BLaER1 treated with 17β-estradiol and CSF1 and Interleukin-3, amounts not matched to agents 10 nM and 100 nM (cell line): Measurements from ENCODE around the gene PDZK1.
"Not testable (repeated sequence)": the region's sequence is repeated elsewhere in the genome, so short reads cannot be mapped to it uniquely, and the experiment has no call there.

Source experiments
- H3K27ac ChIP-seq, 11 experiments: shearing (Covaris generic); formaldehyde crosslinking; 2 replicates each; pipeline ENCODE4 v1.8.1; 2022
- H3K27me3 ChIP-seq, 11 experiments: shearing (Covaris generic); formaldehyde crosslinking; 2 replicates each; pipeline ENCODE4 v1.8.1; 2022
- H3K36me3 ChIP-seq, 11 experiments: shearing (Covaris generic); formaldehyde crosslinking; 2 replicates each; pipeline ENCODE4 v1.8.1; 2022
- H3K4me1 ChIP-seq, 10 experiments: shearing (Covaris generic); formaldehyde crosslinking; 2 replicates each; pipeline ENCODE4 v1.8.1; 2022
- H3K4me2 ChIP-seq, 11 experiments: shearing (Covaris generic); formaldehyde crosslinking; 2 replicates each; pipeline ENCODE4 v1.8.1; 2022
- H3K4me3 ChIP-seq, 10 experiments: shearing (Covaris generic); formaldehyde crosslinking; 2 replicates each; pipeline ENCODE4 v1.8.1; 2022
- H3K9ac ChIP-seq, 11 experiments: shearing (Covaris generic); formaldehyde crosslinking; 2 replicates each; pipeline ENCODE4 v1.8.1; 2022
- H3K9me3 ChIP-seq, 11 experiments: shearing (Covaris generic); formaldehyde crosslinking; replicated peaks in 1 of 11; 2 replicates each; pipeline ENCODE4 v1.8.1; 2022
- H4K20me1 ChIP-seq, 11 experiments: shearing (Covaris generic); formaldehyde crosslinking; 2 replicates each; pipeline ENCODE4 v1.8.1; 2022
- Cebpa-rat ChIP-seq, 11 experiments: shearing (Covaris generic); IDR thresholded peaks; 2 replicates each; pipeline ENCODE4 v1.8.1; 2022

Gene PDZK1

DNA sequence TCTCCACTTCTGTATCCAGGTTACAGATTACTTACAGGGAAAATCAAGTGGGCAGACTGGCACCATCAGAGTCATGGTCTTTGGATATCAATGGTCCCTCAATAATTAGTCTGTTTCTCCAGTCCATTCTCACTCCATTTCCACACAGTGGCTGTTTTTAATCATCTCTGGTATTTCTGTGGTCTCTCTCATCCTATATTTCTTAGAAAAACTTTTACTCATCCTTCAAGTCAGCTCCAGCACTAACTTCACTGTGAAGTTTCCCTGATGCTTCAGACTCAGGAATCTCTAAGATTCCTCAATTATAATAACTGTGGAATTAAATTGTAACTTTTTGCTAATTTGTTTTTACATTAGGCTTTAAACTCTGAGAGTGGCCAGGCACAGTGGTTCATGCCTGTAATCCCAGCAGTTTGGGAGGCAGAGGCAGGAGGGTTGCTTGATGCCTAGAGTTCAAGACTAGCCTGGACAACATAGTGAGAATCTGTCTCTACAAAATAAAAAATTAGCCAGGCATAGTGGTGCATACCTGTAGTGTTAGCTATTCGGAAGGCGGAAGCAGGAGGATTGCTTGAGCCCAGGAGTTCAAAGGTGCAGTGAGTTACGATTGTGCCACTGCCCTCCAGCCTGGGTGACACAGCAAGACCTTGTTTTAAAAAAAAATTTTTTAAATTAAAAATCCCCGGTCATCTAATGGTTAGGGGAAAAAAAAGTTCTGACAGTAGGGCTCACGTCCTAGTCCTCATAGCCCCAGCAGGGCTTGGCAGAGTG is 22.7 kb upstream of the PDZK1 start:
- no peak overlapping the region for H3K4me2 ChIP-seq
- no peak overlapping the region for H3K9ac ChIP-seq
- H3K27me3 ChIP-seq = no peaks in the 10 kb centered on the region
- TF ChIP-seq Cebpa-rat (IDR thresholded peaks at IDR 0.05) = no peak
- peaks cover 0 to 15% (median 12%) of the 10 kb centered on the region in 10 experiments; a peak in 18 of 20 replicates for H3K4me1 ChIP-seq
- peaks cover 0 to 10% (median 0%) of the 10 kb centered on the region in 11 experiments; a peak in 3 of 22 replicates for H3K36me3 ChIP-seq
- no peaks in the 10 kb centered on the region; a peak in 1 of 22 replicates for H4K20me1 ChIP-seq
- no peaks in the 10 kb centered on the region for H3K9me3 ChIP-seq
- no peak overlapping the region for H3K27ac ChIP-seq
- H3K4me3 ChIP-seq = no peak overlapping the region

DNA sequence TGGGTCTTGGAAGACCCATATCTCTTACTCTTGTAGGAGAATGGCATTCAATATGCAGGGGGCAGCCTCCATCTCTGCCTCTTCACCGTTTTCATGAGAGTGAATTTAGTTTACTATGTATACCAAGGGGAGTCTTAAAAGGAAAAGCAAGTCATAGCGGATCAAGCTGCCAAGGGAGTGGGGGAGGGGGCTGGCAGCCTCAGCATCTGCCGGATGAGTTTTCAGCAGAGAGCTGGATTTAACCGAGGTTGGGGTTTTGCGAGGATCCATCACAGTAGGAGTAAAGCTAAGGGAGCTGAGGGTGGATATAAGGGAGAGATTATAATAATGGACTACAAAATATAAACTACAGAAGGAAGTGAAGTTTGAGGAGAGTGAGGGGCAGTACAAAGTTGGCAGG is 22.0 kb upstream of the PDZK1 start:
- Histone ChIP-seq H4K20me1 (no peaks in the 10 kb centered on the region; a peak in 1 of 22 replicates), H3K4me1 (peaks cover 0 to 11% (median 10%) of the 10 kb centered on the region in 10 experiments; a peak in 18 of 20 replicates), H3K4me2 (no peak overlapping the region), H3K9ac (no peak overlapping the region), H3K27ac (no peak overlapping the region), H3K27me3 (no peaks in the 10 kb centered on the region), H3K4me3 (no peak overlapping the region), H3K9me3 (no peaks in the 10 kb centered on the region), H3K36me3 (peaks cover 0 to 10% (median 0%) of the 10 kb centered on the region in 11 experiments; a peak in 3 of 22 replicates)
- TF ChIP-seq Cebpa-rat (IDR thresholded peaks at IDR 0.05) = no peak

DNA sequence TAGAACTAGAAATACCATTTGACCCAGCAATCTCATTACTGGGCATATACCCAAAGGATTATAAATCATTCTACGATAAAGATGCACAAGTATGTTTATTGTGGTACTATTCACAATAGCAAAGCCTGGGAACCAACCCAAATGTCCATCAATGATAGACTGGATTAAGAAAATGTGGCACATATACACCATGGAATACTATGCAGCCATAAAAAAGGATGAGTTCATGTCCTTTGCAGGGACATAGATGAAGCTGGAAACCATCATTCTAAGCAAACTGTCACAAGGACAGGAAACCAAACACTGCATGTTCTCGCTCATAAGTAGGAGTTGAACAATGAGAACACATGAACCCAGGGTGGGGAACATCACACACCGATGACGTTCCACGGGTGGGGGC is 19.0 kb upstream of the PDZK1 start:
- H3K27ac ChIP-seq, H3K27me3 ChIP-seq: not testable (repeated sequence)

GRCh38 chr1:145720878-145721671 is 13.9 kb upstream of the PDZK1 start:
- peak overlapping the region in 3 of 11 experiments; percentile 0 to 32 (median 23); a peak in 2 of 22 replicates for H3K9ac ChIP-seq
- H3K4me3 ChIP-seq = peak overlapping the region in 7 of 10 experiments; percentile 13 to 53 (median 28); a peak in 8 of 20 replicates
- no peaks in the 10 kb centered on the region for H3K36me3 ChIP-seq
- peak overlapping the region; percentile 55 to 82 (median 70) for H3K4me2 ChIP-seq
- peaks cover 12 to 22% (median 17%) of the 10 kb centered on the region in 11 experiments; a peak in 20 of 22 replicates for H3K27me3 ChIP-seq
- TF ChIP-seq Cebpa-rat (IDR thresholded peaks at IDR 0.05) = no peak
- no peak overlapping the region for H3K27ac ChIP-seq
- peaks cover 0 to 7% (median 0%) of the 10 kb centered on the region in 11 experiments; a peak in 1 of 22 replicates for H4K20me1 ChIP-seq
- no peaks in the 10 kb centered on the region for H3K9me3 ChIP-seq
- H3K4me1 ChIP-seq = peaks cover 0 to 10% (median 4%) of the 10 kb centered on the region in 10 experiments; a peak in 7 of 20 replicates

More for the DNA sequence above, 19.0 kb upstream of the PDZK1 start:
- not testable (repeated sequence) for H3K4me1 ChIP-seq, H3K9me3 ChIP-seq, H3K4me3 ChIP-seq, H3K4me2 ChIP-seq, H4K20me1 ChIP-seq, H3K9ac ChIP-seq, H3K36me3 ChIP-seq

- H3K4me1 ChIP-seq = peaks cover 0 to 10% (median 4%) of the 10 kb centered on the region in 10 experiments; a peak in 7 of 20 replicates
- H3K4me3 ChIP-seq = peak overlapping the region in 1 of 10 experiments; percentile 35; a peak in 2 of 20 replicates
- no peaks in the 10 kb centered on the region for H3K9me3 ChIP-seq
- TF ChIP-seq Cebpa-rat (IDR thresholded peaks at IDR 0.05) = no peak
- H4K20me1 ChIP-seq = peaks cover 0 to 7% (median 0%) of the 10 kb centered on the region in 11 experiments; a peak in 1 of 22 replicates
- peak overlapping the region in 1 of 11 experiments; percentile 23; a peak in 1 of 22 replicates for H3K9ac ChIP-seq
- peaks cover 12 to 22% (median 17%) of the 10 kb centered on the region in 11 experiments; a peak in 20 of 22 replicates for H3K27me3 ChIP-seq
- peak overlapping the region in 9 of 11 experiments; percentile 55 to 82 (median 68); a peak in 16 of 22 replicates for H3K4me2 ChIP-seq
- H3K36me3 ChIP-seq = no peaks in the 10 kb centered on the region
- no peak overlapping the region for H3K27ac ChIP-seq
These were observed 13.3 kb upstream of the PDZK1 start for GRCh38 chr1:145720556-145720877.

GRCh38 chr1:145719230-145720079 is 12.3 kb upstream of the PDZK1 start, which contains the start of gene CD160:
Gene CD160 (plus strand): TSS chr1:145719499. CDS start chr1:145728328, 8,829 bp downstream.
- peaks cover 0 to 10% (median 4%) of the 10 kb centered on the region in 10 experiments; a peak in 7 of 20 replicates for H3K4me1 ChIP-seq

DNA sequence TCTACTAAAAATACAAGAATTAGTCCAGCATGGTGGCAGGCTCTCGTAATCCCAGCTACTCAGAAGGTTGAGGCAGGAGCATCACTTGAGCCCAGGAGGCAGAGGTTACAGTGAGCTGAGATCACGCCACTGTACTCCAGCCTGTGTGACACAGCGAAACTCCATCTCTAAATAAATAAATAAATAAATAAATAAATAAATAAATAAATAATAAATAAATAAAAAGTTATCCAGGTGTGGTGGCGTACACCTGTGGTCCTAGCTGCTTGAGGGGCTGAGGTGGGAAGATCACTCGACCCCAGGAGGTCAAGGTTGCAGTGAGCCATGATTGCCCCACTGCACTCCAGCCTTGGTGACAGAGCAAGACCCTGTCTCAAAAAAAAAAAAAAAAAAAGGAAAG is 11.3 kb upstream of the PDZK1 start:
- H3K27ac ChIP-seq, H3K9ac ChIP-seq, H3K9me3 ChIP-seq, H4K20me1 ChIP-seq, H3K36me3 ChIP-seq, H3K4me2 ChIP-seq, H3K4me3 ChIP-seq: not testable (repeated sequence)
- peaks cover 12 to 22% (median 17%) of the 10 kb centered on the region in 11 experiments; a peak in 20 of 22 replicates for H3K27me3 ChIP-seq
- H3K4me1 ChIP-seq = peaks cover 0 to 10% (median 4%) of the 10 kb centered on the region in 10 experiments; a peak in 7 of 20 replicates

More at GRCh38 chr1:145719230-145720079, 12.3 kb upstream of the PDZK1 start, which contains the start of gene CD160:
- no peaks in the 10 kb centered on the region for H3K9me3 ChIP-seq
- H3K27me3 ChIP-seq = peaks cover 12 to 22% (median 17%) of the 10 kb centered on the region in 11 experiments; a peak in 20 of 22 replicates
- H3K9ac ChIP-seq = no peak within 1 kb of the TSS
- peaks cover 0 to 7% (median 0%) of the 10 kb centered on the region in 11 experiments; a peak in 1 of 22 replicates for H4K20me1 ChIP-seq
- no peaks in the 10 kb centered on the region for H3K36me3 ChIP-seq
- no peak for TF ChIP-seq Cebpa-rat (IDR thresholded peaks at IDR 0.05)
- H3K27ac ChIP-seq = no peak within 1 kb of the TSS
- no peak within 1 kb of the TSS for H3K4me2 ChIP-seq
- H3K4me3 ChIP-seq = no peak within 1 kb of the TSS

- Histone ChIP-seq H3K27me3 (peaks cover 12 to 22% (median 17%) of the 10 kb centered on the region in 11 experiments; a peak in 20 of 22 replicates), H3K4me1 (peaks cover 0 to 10% (median 4%) of the 10 kb centered on the region in 10 experiments; a peak in 7 of 20 replicates), H3K36me3 (no peaks in the 10 kb centered on the region), H3K27ac (no peak overlapping the region), H4K20me1 (peaks cover 0 to 7% (median 0%) of the 10 kb centered on the region in 11 experiments; a peak in 1 of 22 replicates), H3K9ac (no peak overlapping the region), H3K4me2 (no peak overlapping the region), H3K4me3 (no peak overlapping the region), H3K9me3 (no peaks in the 10 kb centered on the region)
- no peak for TF ChIP-seq Cebpa-rat (IDR thresholded peaks at IDR 0.05)
These were observed 10.7 kb upstream of the PDZK1 start for GRCh38 chr1:145717833-145718232.
